Vagina (tissue), 2 donors: Measurements from ENCODE around the gene MT1HL1.

Source experiments
- POLR2A ChIP-seq, 2 donors: fragments of 450-650 bp; IDR thresholded peaks; one replicate each; pipeline ENCODE4 v1.6.1; 2017; ENCODE audit warnings: antibody characterized with exemption in 2 of 2, mild to moderate bottlenecking in 2 of 2, moderate library complexity in 2 of 2
- POLR2AphosphoS5 ChIP-seq, 2 donors: sonication (generic); formaldehyde crosslinking; IDR thresholded peaks; one replicate each; pipeline ENCODE4 v1.9.0; 2017; ENCODE audit warnings: antibody characterized with exemption in 2 of 2, mild to moderate bottlenecking in 2 of 2, low read depth in 1 of 2; ENCODE audit not compliant: insufficient read depth in 1 of 2
- TF ChIP-seq, protein P1 (sequence below), 3 experiments: fragments of 450-650 bp in 2 of 3; fragments of 200-600 bp in 1 of 3; sonication (generic) in 1 of 3; IDR thresholded peaks; one replicate each; pipeline ENCODE4 v1.5.1; 2017 to 2019; ENCODE audit warnings: antibody characterized with exemption in 3 of 3, mild to moderate bottlenecking in 2 of 3, moderate library complexity in 2 of 3

DNA sequence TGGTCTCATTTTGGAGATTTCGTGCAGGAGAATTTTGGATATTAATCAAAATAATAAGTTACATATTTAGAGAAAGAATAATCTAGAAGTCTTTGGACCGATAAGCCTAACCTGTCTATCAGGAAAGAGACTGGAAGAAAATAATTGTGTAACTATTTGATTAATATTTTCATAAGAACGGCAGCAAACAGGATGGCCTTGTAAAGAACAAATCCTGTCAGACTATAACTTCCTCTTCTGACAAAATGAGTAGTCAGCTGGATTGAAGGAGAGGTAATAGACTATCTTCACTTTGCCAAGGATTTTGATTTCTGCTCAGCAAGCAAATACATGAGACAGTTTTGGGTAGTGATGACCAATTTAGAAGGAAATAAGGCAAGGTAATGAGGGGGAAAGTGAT, 25.0 kb upstream of the MT1HL1 start:
- TF ChIP-seq, protein P1, sequence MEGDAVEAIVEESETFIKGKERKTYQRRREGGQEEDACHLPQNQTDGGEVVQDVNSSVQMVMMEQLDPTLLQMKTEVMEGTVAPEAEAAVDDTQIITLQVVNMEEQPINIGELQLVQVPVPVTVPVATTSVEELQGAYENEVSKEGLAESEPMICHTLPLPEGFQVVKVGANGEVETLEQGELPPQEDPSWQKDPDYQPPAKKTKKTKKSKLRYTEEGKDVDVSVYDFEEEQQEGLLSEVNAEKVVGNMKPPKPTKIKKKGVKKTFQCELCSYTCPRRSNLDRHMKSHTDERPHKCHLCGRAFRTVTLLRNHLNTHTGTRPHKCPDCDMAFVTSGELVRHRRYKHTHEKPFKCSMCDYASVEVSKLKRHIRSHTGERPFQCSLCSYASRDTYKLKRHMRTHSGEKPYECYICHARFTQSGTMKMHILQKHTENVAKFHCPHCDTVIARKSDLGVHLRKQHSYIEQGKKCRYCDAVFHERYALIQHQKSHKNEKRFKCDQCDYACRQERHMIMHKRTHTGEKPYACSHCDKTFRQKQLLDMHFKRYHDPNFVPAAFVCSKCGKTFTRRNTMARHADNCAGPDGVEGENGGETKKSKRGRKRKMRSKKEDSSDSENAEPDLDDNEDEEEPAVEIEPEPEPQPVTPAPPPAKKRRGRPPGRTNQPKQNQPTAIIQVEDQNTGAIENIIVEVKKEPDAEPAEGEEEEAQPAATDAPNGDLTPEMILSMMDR (IDR thresholded peaks at IDR 0.05), result no peak
- no peak for TF ChIP-seq POLR2A (IDR thresholded peaks at IDR 0.05)
- TF ChIP-seq POLR2AphosphoS5 (IDR thresholded peaks at IDR 0.05; ENCODE audit: insufficient read depth in 1 of 2, low read depth in 1 of 2), result no peak
